Stimulated activated CD4-positive, alpha-beta T cell treated with anti-CD3 and anti-CD28 coated beads, TNF-alpha, amount 100 ng/mL, for 48 hours (primary cell): ENCODE measurements around the gene SPCS1.

Source experiments
- DNase-seq, 3 donors: peaks; one replicate each; pipeline ENCODE4 v3.0.0-alpha.2; 2020; ENCODE audit warnings: low read depth in 3 of 3

The SPCS1 gene

GRCh38 chr3:52730681-52731080, 24.8 kb downstream of the SPCS1 start:
- DNase-seq, result no peak

GRCh38 chr3:52731590-52731989, 25.7 kb downstream of the SPCS1 start:
- no peak for DNase-seq

GRCh38 chr3:52733256-52733891, 27.5 kb downstream of the SPCS1 start:
- no peak for DNase-seq

- DNase-seq, result no peak
These were observed 33.8 kb downstream of the SPCS1 start for GRCh38 chr3:52739730-52740129.

GRCh38 chr3:52742418-52743041, 36.6 kb downstream of the SPCS1 start:
- no peak for DNase-seq

GRCh38 chr3:52743152-52743551, 37.2 kb downstream of the SPCS1 start:
- no peak for DNase-seq

- DNase-seq, result no peak
These were observed 37.8 kb downstream of the SPCS1 start for GRCh38 chr3:52743721-52744120.

- no peak for DNase-seq
These were observed 46.2 kb downstream of the SPCS1 start for GRCh38 chr3:52752045-52752660.

- DNase-seq, result no peak
These were observed 48.5 kb downstream of the SPCS1 start for GRCh38 chr3:52754373-52754772.

- DNase-seq, result no peak
These were observed 50.2 kb downstream of the SPCS1 start for GRCh38 chr3:52756141-52756540.
